Measurements from ENCODE around the gene ZBTB16. TPM values are rescaled to one million over a fixed set of nuclear protein-coding genes. Genes with fewer than 3 reads are reported as not detected.

The ZBTB16 gene
- total and polyA plus RNA-seq, 2 of the 4 experiments (the other 2 are of a cell fraction) = not detected

GRCh38 chr11:114187173-114187572 is 127.7 kb downstream of the ZBTB16 start:
- Histone ChIP-seq H4K5ac (ENCODE audit: low read depth, low read length) (no peak overlapping the region), H2AK5ac (ENCODE audit: low read depth, low read length) (no peak overlapping the region), H3K79me1 (ENCODE audit: low read depth in 1 of 2, low read length in 2 of 2) (no peaks in the 10 kb centered on the region), H2BK120ac (ENCODE audit: low read depth, low read length) (no peak overlapping the region), H2BK5ac (ENCODE audit: low read depth, low read length, poor library complexity, severe bottlenecking) (no peak overlapping the region), H3K27ac (ENCODE audit: insufficient read depth, low read length) (no peak overlapping the region), H3K23ac (ENCODE audit: low read depth, low read length) (no peak overlapping the region), H2AK9ac (replicated peaks; ENCODE audit: low read depth, low read length, poor library complexity) (no peak overlapping the region), H4K91ac (ENCODE audit: insufficient read depth, low read depth, low read length) (no peak overlapping the region), H3K9me1 (ENCODE audit: insufficient read depth, low read length) (no peaks in the 10 kb centered on the region), H2BK20ac (ENCODE audit: low read depth, low read length) (no peak overlapping the region), H4K8ac (ENCODE audit: low read depth in 2 of 2, low read length in 2 of 2) (no peak overlapping the region), H3K4ac (ENCODE audit: low read depth, low read length) (no peak overlapping the region), H2BK15ac (ENCODE audit: low read depth, low read length) (no peak overlapping the region), H3K18ac (ENCODE audit: low read depth, low read length) (no peak overlapping the region), H3K14ac (replicated peaks; ENCODE audit: low read depth, low read length) (no peak overlapping the region), H3K9ac (ENCODE audit: low read depth, low read length) (no peak overlapping the region), H3K27me3 (ENCODE audit: control insufficient read depth, insufficient read depth, low read length) (peaks cover 26% of the 10 kb centered on the region; the same call in 1 of the 2 replicates), H3K56ac (ENCODE audit: extremely low read depth, insufficient read depth, low read length) (no peak overlapping the region), H3K36me3 (ENCODE audit: control insufficient read depth, insufficient read depth, low read length) (no peaks in the 10 kb centered on the region), H3K9me3 (ENCODE audit: control insufficient read depth, insufficient read depth, low read length) (peaks cover 6% of the 10 kb centered on the region; the same call in 1 of the 2 replicates), H3K4me1 (ENCODE audit: control insufficient read depth, insufficient read depth, low read length) (no peaks in the 10 kb centered on the region), H3K4me2 (ENCODE audit: low read depth, low read length) (no peak overlapping the region), H2AFZ (replicated peaks; ENCODE audit: low read length, poor library complexity) (no peak overlapping the region), H3K4me3 (ENCODE audit: insufficient read depth, low read depth, low read length) (no peak overlapping the region), H4K20me1 (ENCODE audit: insufficient read depth, low read length) (no peaks in the 10 kb centered on the region)
- POLR2A ChIA-PET (ENCODE audit: unreplicated experiment) = no interaction called here
- ATAC-seq (ENCODE audit: low read depth) = no peak
- in situ Hi-C loops (cut with MboI; ENCODE audit: low sequenced_read_pairs) = no loop called here
- BruUV-seq (replicated peaks) = no TSS peak
- TF ChIP-seq NFE2L2 (IDR thresholded peaks at IDR 0.05; ENCODE audit: low read depth, low read length) (no peak), MAFK (IDR thresholded peaks at IDR 0.05; ENCODE audit: low read depth, low read length) (no peak), BHLHE40 (IDR thresholded peaks at IDR 0.05; ENCODE audit: low read depth, low read length) (no peak), SMC3 (IDR thresholded peaks at IDR 0.05; ENCODE audit: low read depth, low read length) (no peak), RFX5 (IDR thresholded peaks at IDR 0.05; ENCODE audit: low read depth, low read length) (no peak), MAZ (IDR thresholded peaks at IDR 0.05; ENCODE audit: borderline replicate concordance, low read depth, low read length) (no peak), CHD1 (IDR thresholded peaks at IDR 0.05; ENCODE audit: low read depth, low read length) (no peak), CEBPB (IDR thresholded peaks at IDR 0.05; ENCODE audit: low read depth, low read length) (no peak), RAD21 (IDR thresholded peaks at IDR 0.05; ENCODE audit: low read length) (no peak), MXI1 (IDR thresholded peaks at IDR 0.05; ENCODE audit: borderline replicate concordance, low read depth, low read length) (no peak), FOS (IDR thresholded peaks at IDR 0.05; ENCODE audit: low read depth, low read length) (no peak), USF2 (IDR thresholded peaks at IDR 0.05; ENCODE audit: low read depth, low read length) (no peak)
- TF ChIP-seq, protein P1, sequence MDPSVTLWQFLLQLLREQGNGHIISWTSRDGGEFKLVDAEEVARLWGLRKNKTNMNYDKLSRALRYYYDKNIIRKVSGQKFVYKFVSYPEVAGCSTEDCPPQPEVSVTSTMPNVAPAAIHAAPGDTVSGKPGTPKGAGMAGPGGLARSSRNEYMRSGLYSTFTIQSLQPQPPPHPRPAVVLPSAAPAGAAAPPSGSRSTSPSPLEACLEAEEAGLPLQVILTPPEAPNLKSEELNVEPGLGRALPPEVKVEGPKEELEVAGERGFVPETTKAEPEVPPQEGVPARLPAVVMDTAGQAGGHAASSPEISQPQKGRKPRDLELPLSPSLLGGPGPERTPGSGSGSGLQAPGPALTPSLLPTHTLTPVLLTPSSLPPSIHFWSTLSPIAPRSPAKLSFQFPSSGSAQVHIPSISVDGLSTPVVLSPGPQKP (IDR thresholded peaks at IDR 0.05; ENCODE audit: borderline replicate concordance, low read depth, low read length) = no peak
- TF ChIP-seq, protein P2, sequence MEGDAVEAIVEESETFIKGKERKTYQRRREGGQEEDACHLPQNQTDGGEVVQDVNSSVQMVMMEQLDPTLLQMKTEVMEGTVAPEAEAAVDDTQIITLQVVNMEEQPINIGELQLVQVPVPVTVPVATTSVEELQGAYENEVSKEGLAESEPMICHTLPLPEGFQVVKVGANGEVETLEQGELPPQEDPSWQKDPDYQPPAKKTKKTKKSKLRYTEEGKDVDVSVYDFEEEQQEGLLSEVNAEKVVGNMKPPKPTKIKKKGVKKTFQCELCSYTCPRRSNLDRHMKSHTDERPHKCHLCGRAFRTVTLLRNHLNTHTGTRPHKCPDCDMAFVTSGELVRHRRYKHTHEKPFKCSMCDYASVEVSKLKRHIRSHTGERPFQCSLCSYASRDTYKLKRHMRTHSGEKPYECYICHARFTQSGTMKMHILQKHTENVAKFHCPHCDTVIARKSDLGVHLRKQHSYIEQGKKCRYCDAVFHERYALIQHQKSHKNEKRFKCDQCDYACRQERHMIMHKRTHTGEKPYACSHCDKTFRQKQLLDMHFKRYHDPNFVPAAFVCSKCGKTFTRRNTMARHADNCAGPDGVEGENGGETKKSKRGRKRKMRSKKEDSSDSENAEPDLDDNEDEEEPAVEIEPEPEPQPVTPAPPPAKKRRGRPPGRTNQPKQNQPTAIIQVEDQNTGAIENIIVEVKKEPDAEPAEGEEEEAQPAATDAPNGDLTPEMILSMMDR (conservative IDR thresholded peaks at IDR 0.05; ENCODE audit: low read depth, low read length) = no peak
- CTCF ChIA-PET = interaction anchor here (0.6 kb wide), 1 partner anchor 27 kb away, joined by 3 read pairs; no protein-coding TSS in a partner anchor
- WGBS, 2 experiments (ENCODE audit: extremely low coverage in 2 of 2, insufficient read length in 1 of 2) = 14% methylated on average over 1 of the region's 7 CpGs; no CpG with 5 or more reads in 1 of the 2 experiments
- dilution Hi-C loops (cut with HindIII; ENCODE audit: low sequenced_read_pairs, unreplicated experiment) = no loop called here
- intact Hi-C loops (cut with micrococcal nuclease) = no loop called here
- no peak for DNase-seq

Data from IMR-90 (cell line).